NB4 (cell line): ENCODE results near the gene IRAK3.

Experiments used
- MYC ChIP-seq: IDR thresholded peaks from 2 replicates; pipeline ENCODE4 v1.6.1; 2011; ENCODE audit warnings: low read depth, low read length
- POLR2A ChIP-seq: IDR thresholded peaks from 2 replicates; pipeline ENCODE4 v1.6.1; 2011; ENCODE audit warnings: mild to moderate bottlenecking; ENCODE audit not compliant: insufficient read length; ENCODE audit errors: extremely low read depth
- TF ChIP-seq, protein P1 (sequence below): IDR thresholded peaks from one replicate; pipeline ENCODE4 v1.5.1; 2012; ENCODE audit warnings: low read depth, low read length

GRCh38 chr12:66142826-66143225, 46.2 kb upstream of the IRAK3 start:
- TF ChIP-seq, protein P1, sequence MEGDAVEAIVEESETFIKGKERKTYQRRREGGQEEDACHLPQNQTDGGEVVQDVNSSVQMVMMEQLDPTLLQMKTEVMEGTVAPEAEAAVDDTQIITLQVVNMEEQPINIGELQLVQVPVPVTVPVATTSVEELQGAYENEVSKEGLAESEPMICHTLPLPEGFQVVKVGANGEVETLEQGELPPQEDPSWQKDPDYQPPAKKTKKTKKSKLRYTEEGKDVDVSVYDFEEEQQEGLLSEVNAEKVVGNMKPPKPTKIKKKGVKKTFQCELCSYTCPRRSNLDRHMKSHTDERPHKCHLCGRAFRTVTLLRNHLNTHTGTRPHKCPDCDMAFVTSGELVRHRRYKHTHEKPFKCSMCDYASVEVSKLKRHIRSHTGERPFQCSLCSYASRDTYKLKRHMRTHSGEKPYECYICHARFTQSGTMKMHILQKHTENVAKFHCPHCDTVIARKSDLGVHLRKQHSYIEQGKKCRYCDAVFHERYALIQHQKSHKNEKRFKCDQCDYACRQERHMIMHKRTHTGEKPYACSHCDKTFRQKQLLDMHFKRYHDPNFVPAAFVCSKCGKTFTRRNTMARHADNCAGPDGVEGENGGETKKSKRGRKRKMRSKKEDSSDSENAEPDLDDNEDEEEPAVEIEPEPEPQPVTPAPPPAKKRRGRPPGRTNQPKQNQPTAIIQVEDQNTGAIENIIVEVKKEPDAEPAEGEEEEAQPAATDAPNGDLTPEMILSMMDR: no peak
- TF ChIP-seq MYC (no peak), POLR2A (no peak)
